AG09309 (cell line): ENCODE data around the gene TMEM63B.

Experiments used
- DNase-seq: peaks from one replicate; pipeline ENCODE4 v3.0.0-alpha.2; 2010; ENCODE audit warnings: low read depth
- H3K4me3 ChIP-seq: 2 replicates; pipeline ENCODE4 v1.5.1; 2011; ENCODE audit warnings: mild to moderate bottlenecking, low read depth, low read length, moderate library complexity; ENCODE audit not compliant: control insufficient read depth
- TF ChIP-seq, protein P1 (sequence below): IDR thresholded peaks from 2 replicates; pipeline ENCODE4 v1.5.1; 2011; ENCODE audit warnings: mild to moderate bottlenecking, low read depth, low read length, inconsistent platforms; ENCODE audit not compliant: insufficient read depth, control insufficient read depth; ENCODE audit errors: missing control alignments

The TMEM63B gene

GRCh38 chr6:44081753-44082152 lies 45.6 kb upstream of the TMEM63B start:
- TF ChIP-seq, protein P1, sequence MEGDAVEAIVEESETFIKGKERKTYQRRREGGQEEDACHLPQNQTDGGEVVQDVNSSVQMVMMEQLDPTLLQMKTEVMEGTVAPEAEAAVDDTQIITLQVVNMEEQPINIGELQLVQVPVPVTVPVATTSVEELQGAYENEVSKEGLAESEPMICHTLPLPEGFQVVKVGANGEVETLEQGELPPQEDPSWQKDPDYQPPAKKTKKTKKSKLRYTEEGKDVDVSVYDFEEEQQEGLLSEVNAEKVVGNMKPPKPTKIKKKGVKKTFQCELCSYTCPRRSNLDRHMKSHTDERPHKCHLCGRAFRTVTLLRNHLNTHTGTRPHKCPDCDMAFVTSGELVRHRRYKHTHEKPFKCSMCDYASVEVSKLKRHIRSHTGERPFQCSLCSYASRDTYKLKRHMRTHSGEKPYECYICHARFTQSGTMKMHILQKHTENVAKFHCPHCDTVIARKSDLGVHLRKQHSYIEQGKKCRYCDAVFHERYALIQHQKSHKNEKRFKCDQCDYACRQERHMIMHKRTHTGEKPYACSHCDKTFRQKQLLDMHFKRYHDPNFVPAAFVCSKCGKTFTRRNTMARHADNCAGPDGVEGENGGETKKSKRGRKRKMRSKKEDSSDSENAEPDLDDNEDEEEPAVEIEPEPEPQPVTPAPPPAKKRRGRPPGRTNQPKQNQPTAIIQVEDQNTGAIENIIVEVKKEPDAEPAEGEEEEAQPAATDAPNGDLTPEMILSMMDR = no peak
- no peak overlapping the region for H3K4me3 ChIP-seq
- no peak for DNase-seq

DNA sequence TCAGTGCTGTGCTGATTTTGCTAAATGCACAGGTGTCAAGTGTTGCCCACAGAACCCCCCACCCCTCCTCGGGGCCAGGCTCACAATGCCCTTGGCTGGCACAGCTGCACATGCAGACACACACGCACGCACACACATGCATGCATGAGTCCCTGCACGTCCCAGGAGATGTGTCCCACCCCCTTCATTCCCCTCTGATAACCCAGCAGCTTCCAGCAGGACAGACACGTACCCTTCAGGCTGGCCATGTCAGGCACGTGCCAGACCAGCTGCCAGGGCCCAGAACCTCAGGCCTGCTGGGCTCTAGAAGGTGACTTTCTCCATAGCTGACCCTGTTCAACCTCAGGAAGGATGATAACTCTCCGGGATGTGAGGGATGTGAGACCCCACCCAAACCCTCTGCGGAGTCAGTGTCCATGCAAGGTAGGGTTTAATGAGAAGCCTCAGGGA lies 44.5 kb upstream of the TMEM63B start:
- TF ChIP-seq, protein P1 = no peak
- no peak overlapping the region for H3K4me3 ChIP-seq
- no peak for DNase-seq

- TF ChIP-seq, protein P1 = no peak
- DNase-seq = peak; percentile 53
Observed at GRCh38 chr6:44084231-44085014, 42.9 kb upstream of the TMEM63B start.

GRCh38 chr6:44085219-44085618 lies 42.1 kb upstream of the TMEM63B start:
- TF ChIP-seq, protein P1 = no peak
- H3K4me3 ChIP-seq = no peak overlapping the region

More at GRCh38 chr6:44084231-44085014, 42.9 kb upstream of the TMEM63B start:
- H3K4me3 ChIP-seq = no peak overlapping the region

GRCh38 chr6:44086931-44087574 lies 40.3 kb upstream of the TMEM63B start:
- H3K4me3 ChIP-seq = no peak overlapping the region
- TF ChIP-seq, protein P1 = no peak
- no peak for DNase-seq

More at GRCh38 chr6:44085219-44085618, 42.1 kb upstream of the TMEM63B start:
- no peak for DNase-seq

GRCh38 chr6:44087623-44088022 lies 39.7 kb upstream of the TMEM63B start:
- no peak for DNase-seq

More at GRCh38 chr6:44087623-44088022, 39.7 kb upstream of the TMEM63B start:
- TF ChIP-seq, protein P1 = no peak
- no peak overlapping the region for H3K4me3 ChIP-seq
